A673 (cell line): ENCODE results near the gene KHK.

Experiments
- CTCF ChIP-seq: fragments of 300-800, 200-600 bp; sonication (generic); conservative IDR thresholded peaks from 2 replicates; pipeline ENCODE4 v1.5.1; 2017; ENCODE audit warnings: low read depth, mild to moderate bottlenecking, antibody characterized with exemption, low read length, moderate library complexity, mixed read lengths
- EZH2 ChIP-seq: fragments of 200-600 bp; sonication (generic); IDR thresholded peaks from 2 replicates; pipeline ENCODE4 v1.6.1; 2017; ENCODE audit warnings: borderline replicate concordance, low read depth, mild to moderate bottlenecking, mixed read lengths, antibody characterized with exemption, low read length; ENCODE audit not compliant: poor library complexity, severe bottlenecking

DNA sequence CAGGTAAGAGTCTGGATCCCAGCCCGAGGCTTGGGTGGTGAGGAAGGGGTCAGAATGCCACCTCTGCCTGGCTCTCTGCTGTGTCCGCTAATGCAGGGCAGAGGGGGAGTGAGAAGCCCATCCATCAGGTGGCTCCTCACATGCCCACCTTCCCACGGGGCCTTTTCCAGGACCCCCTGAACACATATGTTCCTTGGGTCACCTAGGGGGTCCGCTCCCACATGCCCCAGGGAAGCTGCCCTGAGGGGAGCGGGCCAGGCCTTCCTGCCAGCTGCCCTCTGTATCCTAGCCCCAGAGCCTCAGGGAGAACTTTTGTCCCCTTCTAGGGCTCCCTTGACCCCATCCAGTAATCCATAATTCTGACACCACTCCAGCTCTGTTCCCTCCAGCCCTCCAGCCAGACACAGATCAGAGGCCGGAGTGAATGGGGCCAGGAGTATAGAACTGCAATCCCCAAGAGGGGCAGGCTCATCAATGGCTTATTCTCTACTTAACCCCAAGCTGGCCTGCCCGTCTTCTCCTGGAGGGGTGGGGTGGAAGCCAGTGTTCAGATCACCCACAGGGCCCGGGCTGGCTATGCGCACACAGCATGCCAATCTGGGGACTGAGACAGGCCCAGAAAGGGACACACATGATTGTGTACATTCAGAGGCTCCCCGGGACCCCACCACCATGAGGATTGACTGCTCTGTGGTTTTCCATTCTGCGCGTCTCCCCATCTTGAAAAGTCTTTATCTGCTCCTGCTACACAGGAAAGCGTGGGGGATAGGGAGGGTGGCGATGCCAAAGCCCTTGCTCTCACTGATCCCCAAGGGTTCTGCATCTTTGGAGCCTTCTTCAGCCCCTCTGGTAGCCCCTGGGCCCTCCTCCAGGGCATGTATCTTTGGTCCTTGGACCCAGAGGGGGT lies 7.1 kb upstream of the KHK start:
- no peak for TF ChIP-seq CTCF
- no peak for TF ChIP-seq EZH2
